Bone marrow (tissue), 2 donors: ENCODE data around the gene PTGIS.
"Not testable (repeated sequence)": the region's sequence is repeated elsewhere in the genome, so short reads cannot be mapped to it uniquely, and the experiment has no call there.

Experiments
- DNase-seq, 2 donors: peaks; one replicate each; lab custom pipeline; 2025; lab: John Stamatoyannopoulos, UW

The PTGIS gene

GRCh38 chr20:49579874-49580812 lies 12.2 kb upstream of the PTGIS start:
- no peak for DNase-seq

GRCh38 chr20:49579195-49579594 lies 11.3 kb upstream of the PTGIS start:
- DNase-seq = no peak

- no peak for DNase-seq
These were observed 10.5 kb upstream of the PTGIS start for GRCh38 chr20:49578436-49578835.

- no peak for DNase-seq
These were observed 7.7 kb upstream of the PTGIS start for GRCh38 chr20:49575551-49576060.

GRCh38 chr20:49573900-49574416 lies 6.0 kb upstream of the PTGIS start:
- DNase-seq = no peak

GRCh38 chr20:49572857-49573256 lies 4.9 kb upstream of the PTGIS start:
- DNase-seq = no peak

GRCh38 chr20:49571553-49571835 lies 3.6 kb upstream of the PTGIS start:
- no peak for DNase-seq

- no peak for DNase-seq
These were observed 3.1 kb upstream of the PTGIS start for GRCh38 chr20:49570828-49571552.

- no peak for DNase-seq
These were observed 2.4 kb upstream of the PTGIS start for GRCh38 chr20:49570161-49570827.

- DNase-seq = no peak
These were observed 1.6 kb upstream of the PTGIS start for GRCh38 chr20:49569411-49570115.

GRCh38 chr20:49568278-49569151 lies 578 bp upstream of the PTGIS start:
- no peak for DNase-seq

GRCh38 chr20:49566401-49567364 lies 1.3 kb downstream of the PTGIS start:
- DNase-seq = no peak

GRCh38 chr20:49564991-49565390 lies 2.9 kb downstream of the PTGIS start:
- not testable (repeated sequence) for DNase-seq

GRCh38 chr20:49563015-49563980 lies 4.6 kb downstream of the PTGIS start:
- no peak for DNase-seq

GRCh38 chr20:49562311-49563014 lies 5.5 kb downstream of the PTGIS start:
- no peak for DNase-seq

GRCh38 chr20:49561806-49562205 lies 6.1 kb downstream of the PTGIS start:
- no peak for DNase-seq

- DNase-seq = no peak
These were observed 6.7 kb downstream of the PTGIS start for GRCh38 chr20:49561256-49561655.

GRCh38 chr20:49560646-49561045 lies 7.3 kb downstream of the PTGIS start:
- no peak for DNase-seq
